ENCODE measurements around the gene DOCK1. TPM values are rescaled to one million over a fixed set of nuclear protein-coding genes. Genes with fewer than 3 reads are reported as not detected.

The DOCK1 gene
- polyA plus RNA-seq (0.88 and 2.7 TPM in 2 replicates), polyA minus RNA-seq (5.6 and 7.8 TPM in 2 replicates)

DNA sequence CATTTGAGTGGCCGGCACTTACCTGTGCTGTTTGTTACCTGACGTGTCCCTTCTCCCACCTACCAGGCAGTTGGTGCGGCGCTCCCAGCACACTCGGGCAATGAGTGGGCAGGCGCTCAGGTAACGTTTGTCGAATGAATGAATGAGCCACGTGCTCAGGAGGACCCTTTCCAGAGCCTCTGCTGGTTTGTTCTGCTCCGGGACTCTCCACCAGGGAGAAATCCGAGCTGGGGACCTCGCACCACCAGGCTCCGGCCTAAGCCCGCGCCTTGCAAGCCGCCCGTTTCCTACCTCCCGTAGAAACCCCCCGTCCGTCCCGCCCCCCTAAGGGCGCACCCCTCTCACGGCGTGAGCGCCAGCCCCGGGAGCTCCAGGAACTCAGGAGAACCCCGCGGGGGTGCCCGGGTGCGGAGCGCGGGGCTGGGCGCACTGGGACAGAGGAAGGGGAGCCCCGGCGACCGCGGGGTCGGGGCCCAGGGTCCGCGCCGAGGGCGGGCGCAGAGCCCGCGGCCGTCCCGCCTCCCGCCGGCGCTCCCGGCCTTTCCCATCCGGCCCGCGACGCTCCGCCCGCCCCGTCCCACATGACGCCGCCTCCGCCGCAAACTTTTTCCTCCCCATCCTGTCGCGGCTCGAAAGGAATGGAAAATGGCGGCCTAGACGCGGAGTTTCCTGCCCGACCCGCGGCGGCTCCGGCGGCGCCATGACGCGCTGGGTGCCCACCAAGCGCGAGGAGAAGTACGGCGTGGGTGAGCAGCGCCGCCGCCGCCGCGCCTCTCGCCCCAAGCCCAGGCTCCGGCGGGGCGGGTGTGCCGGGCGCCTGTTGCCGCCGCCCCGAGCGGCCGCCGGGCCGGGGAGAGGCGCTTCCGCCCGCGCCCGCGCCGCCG is at the start of gene DOCK1:
TSS of gene DOCK1 (plus strand) at position 611 of the 884 bp plus-strand sequence. CDS start at position 701, 90 bp downstream.
- Histone ChIP-seq H3K79me2 (replicated peaks; ENCODE audit: insufficient read depth, low read length) (no peaks in the 10 kb centered on the region), H2AFZ (ENCODE audit: low read depth, low read length) (no peak within 1 kb of the TSS), H3K27ac (ENCODE audit: low read length) (no peak within 1 kb of the TSS), H3K4me2 (ENCODE audit: low read length) (no peak within 1 kb of the TSS), H3F3A (ENCODE audit: insufficient read depth, low read length, poor library complexity, severe bottlenecking) (no peaks in the 10 kb centered on the region), H3K9me2 (ENCODE audit: insufficient read depth, low read length) (no peaks in the 10 kb centered on the region), H3K4me3 (ENCODE audit: low read length) (peak within 1 kb of the TSS; percentile 64), H4K20me1 (ENCODE audit: insufficient read depth) (no peaks in the 10 kb centered on the region), H3K36me3 (ENCODE audit: insufficient read depth, low read length) (no peaks in the 10 kb centered on the region), H3K27me3 (ENCODE audit: insufficient read depth, low read depth, low read length) (peaks cover 27% of the 10 kb centered on the region), H3K9me3 (ENCODE audit: low read length) (no peaks in the 10 kb centered on the region), H3K9ac (ENCODE audit: low read length) (peak within 1 kb of the TSS; percentile 26)
- no peak for TF ChIP-seq TAF1 (IDR thresholded peaks at IDR 0.05; ENCODE audit: low read depth)
- TF ChIP-seq EZH2 (IDR thresholded peaks at IDR 0.05; ENCODE audit: borderline replicate concordance, insufficient read depth, low read length, poor library complexity, severe bottlenecking) = no peak
- TF ChIP-seq REST (IDR thresholded peaks at IDR 0.05; ENCODE audit: borderline replicate concordance) = no peak
- no peak for TF ChIP-seq CTCF (IDR thresholded peaks at IDR 0.05; ENCODE audit: poor library complexity, severe bottlenecking)
- TF ChIP-seq RAD21 (conservative IDR thresholded peaks at IDR 0.05) = peak; percentile 57
- peak; percentile 46 for TF ChIP-seq SMC3 (conservative IDR thresholded peaks at IDR 0.05; ENCODE audit: poor library complexity)
- peak; percentile 57 for TF ChIP-seq MXI1 (conservative IDR thresholded peaks at IDR 0.05; ENCODE audit: poor library complexity, severe bottlenecking)
- no peak for TF ChIP-seq POLR2AphosphoS5 (IDR thresholded peaks at IDR 0.05)
- TF ChIP-seq EP300 (conservative IDR thresholded peaks at IDR 0.05; ENCODE audit: poor library complexity, severe bottlenecking) = peak; percentile 16

GRCh38 chr10:126857178-126857806 is 47.9 kb upstream of the DOCK1 start:
- H3K36me3 ChIP-seq (ENCODE audit: insufficient read depth, low read length) = no peaks in the 10 kb centered on the region
- H3F3A ChIP-seq (ENCODE audit: insufficient read depth, low read length, poor library complexity, severe bottlenecking) = no peaks in the 10 kb centered on the region
- H3K27me3 ChIP-seq (ENCODE audit: insufficient read depth, low read depth, low read length) = no peaks in the 10 kb centered on the region
- no peak overlapping the region for H2AFZ ChIP-seq (ENCODE audit: low read depth, low read length)
- H3K79me2 ChIP-seq (replicated peaks; ENCODE audit: insufficient read depth, low read length) = no peaks in the 10 kb centered on the region
- H3K9me2 ChIP-seq (ENCODE audit: insufficient read depth, low read length) = no peaks in the 10 kb centered on the region
- no peak for TF ChIP-seq TAF1 (IDR thresholded peaks at IDR 0.05; ENCODE audit: low read depth)
- no peak for TF ChIP-seq CTCF (IDR thresholded peaks at IDR 0.05; ENCODE audit: poor library complexity, severe bottlenecking)
- TF ChIP-seq REST (IDR thresholded peaks at IDR 0.05; ENCODE audit: borderline replicate concordance) = no peak
- no peak for TF ChIP-seq RAD21 (conservative IDR thresholded peaks at IDR 0.05)
- no peak for TF ChIP-seq POLR2AphosphoS5 (IDR thresholded peaks at IDR 0.05)
- no peak for TF ChIP-seq EZH2 (IDR thresholded peaks at IDR 0.05; ENCODE audit: borderline replicate concordance, insufficient read depth, low read length, poor library complexity, severe bottlenecking)
- no peak for TF ChIP-seq EP300 (conservative IDR thresholded peaks at IDR 0.05; ENCODE audit: poor library complexity, severe bottlenecking)
- TF ChIP-seq SMC3 (conservative IDR thresholded peaks at IDR 0.05; ENCODE audit: poor library complexity) = no peak
- TF ChIP-seq MXI1 (conservative IDR thresholded peaks at IDR 0.05; ENCODE audit: poor library complexity, severe bottlenecking) = no peak
- no peak overlapping the region for H3K4me3 ChIP-seq (ENCODE audit: low read length)
- no peak overlapping the region for H3K4me2 ChIP-seq (ENCODE audit: low read length)
- H3K27ac ChIP-seq (ENCODE audit: low read length) = no peak overlapping the region
- H3K9me3 ChIP-seq (ENCODE audit: low read length) = peaks cover 4% of the 10 kb centered on the region
- H4K20me1 ChIP-seq (ENCODE audit: insufficient read depth) = no peaks in the 10 kb centered on the region
- H3K9ac ChIP-seq (ENCODE audit: low read length) = no peak overlapping the region

Data from neural cell (in vitro differentiated cells).